SK-N-SH treated with all-trans-retinoic acid at 6 μM for 48 hours (cell line): ENCODE results near the gene SFT2D3.

Source experiments
- ATAC-seq: fragments of 200-7000 bp; cut with Tn5 transposase; 3 replicates; pipeline ENCODE4 v1.9.1; 2020; ENCODE audit warnings: mild to moderate bottlenecking, moderate library complexity
- ARNTL ChIP-seq: fragments of 450-650 bp; formaldehyde crosslinking; IDR thresholded peaks from 2 replicates; pipeline ENCODE4 v1.5.0; 2020; ENCODE audit warnings: low read depth, mild to moderate bottlenecking, moderate library complexity, borderline replicate concordance
- BACH2 ChIP-seq: fragments of 250-450 bp; sonication (Bioruptor Pico); IDR thresholded peaks from 2 replicates; pipeline ENCODE4 v1.9.0; 2021; ENCODE audit warnings: mild to moderate bottlenecking, borderline replicate concordance
- CSDC2 ChIP-seq: fragments of 250-450 bp; sonication (Bioruptor Pico); IDR thresholded peaks from 2 replicates; pipeline ENCODE4 v1.5.0; 2020; ENCODE audit warnings: mild to moderate bottlenecking, moderate library complexity
- ESRRG ChIP-seq: fragments of 250-450 bp; sonication (Bioruptor Pico); IDR thresholded peaks from 2 replicates; pipeline ENCODE4 v1.6.1; 2021; ENCODE audit warnings: mild to moderate bottlenecking
- GLIS3 ChIP-seq: fragments of 250-450 bp; sonication (Bioruptor Pico); IDR thresholded peaks from 2 replicates; pipeline ENCODE4 v1.5.0; 2020; ENCODE audit warnings: mild to moderate bottlenecking, moderate library complexity
- PPARA ChIP-seq: fragments of 250-450 bp; sonication (Bioruptor Pico); IDR thresholded peaks from 2 replicates; pipeline ENCODE4 v1.5.0; 2020; ENCODE audit warnings: mild to moderate bottlenecking, borderline replicate concordance
- RARB ChIP-seq: fragments of 250-450 bp; sonication (Bioruptor Pico); IDR thresholded peaks from 2 replicates; pipeline ENCODE4 v1.8.0; 2021; ENCODE audit warnings: mild to moderate bottlenecking, moderate library complexity
- SNAI2 ChIP-seq: fragments of 250-450 bp; sonication (Bioruptor Pico); IDR thresholded peaks from 2 replicates; pipeline ENCODE4 v1.5.0; 2020; ENCODE audit warnings: mild to moderate bottlenecking, moderate library complexity
- TCF4 ChIP-seq: fragments of 250-450 bp; sonication (Bioruptor Pico); IDR thresholded peaks from 2 replicates; pipeline ENCODE4 v1.8.0; 2021; ENCODE audit warnings: mild to moderate bottlenecking, moderate library complexity, borderline replicate concordance
- TOX ChIP-seq: fragments of 250-450 bp; sonication (Bioruptor Pico); IDR thresholded peaks from 2 replicates; pipeline ENCODE4 v1.8.0; 2021; ENCODE audit warnings: mild to moderate bottlenecking, moderate library complexity, borderline replicate concordance
- ZC3H10 ChIP-seq: fragments of 250-450 bp; sonication (Bioruptor Pico); IDR thresholded peaks from 2 replicates; pipeline ENCODE4 v1.5.1; 2021; ENCODE audit warnings: mild to moderate bottlenecking, moderate library complexity
- ZFP3 ChIP-seq: fragments of 250-450 bp; sonication (Bioruptor Pico); IDR thresholded peaks from 2 replicates; pipeline ENCODE4 v1.5.0; 2020; ENCODE audit warnings: mild to moderate bottlenecking, moderate library complexity
- ZFP30 ChIP-seq: fragments of 450-650 bp; formaldehyde crosslinking; IDR thresholded peaks from 2 replicates; pipeline ENCODE4 v1.5.0; 2022; ENCODE audit warnings: mild to moderate bottlenecking, moderate library complexity
- ZNF565 ChIP-seq: fragments of 450-650 bp; formaldehyde crosslinking; conservative IDR thresholded peaks from 2 replicates; pipeline ENCODE4 v1.5.0; 2020; ENCODE audit warnings: low read depth, mild to moderate bottlenecking, moderate library complexity
- ZNF70 ChIP-seq: fragments of 450-650 bp; formaldehyde crosslinking; IDR thresholded peaks from 2 replicates; pipeline ENCODE4 v1.5.0; 2020; ENCODE audit warnings: mild to moderate bottlenecking, moderate library complexity
- ZNF8 ChIP-seq: fragments of 450-650 bp; formaldehyde crosslinking; IDR thresholded peaks from 2 replicates; pipeline ENCODE4 v1.5.0; 2020; ENCODE audit warnings: mild to moderate bottlenecking, moderate library complexity
- TF ChIP-seq, protein P1 (sequence below): fragments of 250-450 bp; sonication (Bioruptor Pico); IDR thresholded peaks from 2 replicates; pipeline ENCODE4 v1.5.1; 2021; ENCODE audit warnings: mild to moderate bottlenecking, moderate library complexity
- TF ChIP-seq, protein P2 (sequence below): fragments of 250-450 bp; sonication (Bioruptor Pico); IDR thresholded peaks from 2 replicates; pipeline ENCODE4 v1.8.0; 2021; ENCODE audit warnings: low read depth, mild to moderate bottlenecking, moderate library complexity, borderline replicate concordance
- TF ChIP-seq, protein P3 (sequence below): fragments of 250-450 bp; sonication (Bioruptor Pico); IDR thresholded peaks from 2 replicates; pipeline ENCODE4 v1.8.0; 2020; ENCODE audit warnings: mild to moderate bottlenecking, moderate library complexity, borderline replicate concordance

The SFT2D3 gene

DNA sequence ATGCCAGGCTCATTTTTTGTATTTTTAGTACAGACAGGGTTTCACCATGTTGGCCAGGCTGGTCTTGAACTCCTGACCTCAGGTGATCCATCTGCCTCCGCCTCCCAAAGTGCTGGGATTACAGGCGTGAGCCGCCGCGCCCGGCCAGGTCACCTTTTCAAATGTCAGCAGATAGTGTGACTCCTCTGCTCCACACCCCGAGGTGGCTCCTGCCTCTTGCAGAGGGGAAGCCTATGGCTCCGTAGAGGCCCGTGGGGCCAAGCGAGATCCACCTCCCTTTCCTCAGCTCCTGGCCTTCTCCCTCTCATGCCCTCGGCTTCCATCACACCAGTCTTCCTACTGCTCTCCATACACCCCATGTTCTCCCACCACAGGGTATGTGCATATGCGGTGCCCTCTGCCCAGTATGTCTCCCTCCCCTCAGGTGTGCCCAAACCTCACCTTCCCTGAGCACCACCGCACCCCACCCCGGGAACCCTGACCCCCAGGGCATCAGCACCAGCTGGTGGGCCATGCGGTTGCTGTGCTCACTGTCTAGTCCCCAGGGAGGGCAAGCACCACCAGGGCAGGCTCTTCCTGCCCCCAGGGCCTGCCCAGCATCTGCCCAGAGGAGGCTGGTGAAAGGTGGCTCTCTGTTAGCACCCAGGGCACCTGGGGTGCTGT is 44.6 kb upstream of the SFT2D3 start:
- no peak for ATAC-seq

DNA sequence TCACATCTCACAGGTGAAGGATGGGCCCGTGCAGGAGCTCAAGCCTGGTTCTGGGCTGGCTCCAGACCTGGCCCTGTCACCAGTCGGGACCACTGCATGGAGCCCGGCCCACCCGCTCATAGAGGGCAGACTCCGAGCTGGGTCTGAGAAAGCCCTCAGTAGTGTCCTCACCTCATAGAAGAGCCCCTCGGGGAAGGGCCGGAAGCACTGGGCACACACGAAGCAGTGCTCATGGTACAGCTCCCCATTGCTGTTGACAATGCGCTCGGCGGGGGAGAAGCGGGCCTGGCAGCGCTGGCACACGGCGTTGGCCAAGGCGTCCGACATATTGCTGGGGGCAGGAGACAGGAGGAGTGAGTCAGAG is 44.1 kb upstream of the SFT2D3 start:
- no peak for TF ChIP-seq ARNTL (CRISPR knock-in tag)
- no peak for TF ChIP-seq BACH2 (CRISPR knock-in tag)
- TF ChIP-seq, protein P1, sequence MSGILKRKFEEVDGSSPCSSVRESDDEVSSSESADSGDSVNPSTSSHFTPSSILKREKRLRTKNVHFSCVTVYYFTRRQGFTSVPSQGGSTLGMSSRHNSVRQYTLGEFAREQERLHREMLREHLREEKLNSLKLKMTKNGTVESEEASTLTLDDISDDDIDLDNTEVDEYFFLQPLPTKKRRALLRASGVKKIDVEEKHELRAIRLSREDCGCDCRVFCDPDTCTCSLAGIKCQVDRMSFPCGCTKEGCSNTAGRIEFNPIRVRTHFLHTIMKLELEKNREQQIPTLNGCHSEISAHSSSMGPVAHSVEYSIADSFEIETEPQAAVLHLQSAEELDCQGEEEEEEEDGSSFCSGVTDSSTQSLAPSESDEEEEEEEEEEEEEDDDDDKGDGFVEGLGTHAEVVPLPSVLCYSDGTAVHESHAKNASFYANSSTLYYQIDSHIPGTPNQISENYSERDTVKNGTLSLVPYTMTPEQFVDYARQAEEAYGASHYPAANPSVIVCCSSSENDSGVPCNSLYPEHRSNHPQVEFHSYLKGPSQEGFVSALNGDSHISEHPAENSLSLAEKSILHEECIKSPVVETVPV (CRISPR knock-in tag) = no peak
- no peak for TF ChIP-seq CSDC2 (CRISPR knock-in tag)
- TF ChIP-seq TOX (CRISPR knock-in tag) = no peak
- no peak for TF ChIP-seq RARB
- TF ChIP-seq, protein P2, sequence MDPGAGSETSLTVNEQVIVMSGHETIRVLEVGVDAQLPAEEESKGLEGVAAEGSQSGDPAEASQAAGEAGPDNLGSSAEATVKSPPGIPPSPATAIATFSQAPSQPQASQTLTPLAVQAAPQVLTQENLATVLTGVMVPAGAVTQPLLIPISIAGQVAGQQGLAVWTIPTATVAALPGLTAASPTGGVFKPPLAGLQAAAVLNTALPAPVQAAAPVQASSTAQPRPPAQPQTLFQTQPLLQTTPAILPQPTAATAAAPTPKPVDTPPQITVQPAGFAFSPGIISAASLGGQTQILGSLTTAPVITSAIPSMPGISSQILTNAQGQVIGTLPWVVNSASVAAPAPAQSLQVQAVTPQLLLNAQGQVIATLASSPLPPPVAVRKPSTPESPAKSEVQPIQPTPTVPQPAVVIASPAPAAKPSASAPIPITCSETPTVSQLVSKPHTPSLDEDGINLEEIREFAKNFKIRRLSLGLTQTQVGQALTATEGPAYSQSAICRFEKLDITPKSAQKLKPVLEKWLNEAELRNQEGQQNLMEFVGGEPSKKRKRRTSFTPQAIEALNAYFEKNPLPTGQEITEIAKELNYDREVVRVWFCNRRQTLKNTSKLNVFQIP (CRISPR knock-in tag) = no peak
- TF ChIP-seq TCF4 (CRISPR knock-in tag) = no peak
- no peak for ATAC-seq

More for the DNA sequence above, 44.6 kb upstream of the SFT2D3 start:
- TF ChIP-seq ZFP3 (CRISPR knock-in tag) (no peak), TCF4 (CRISPR knock-in tag) (no peak), RARB (no peak), ESRRG (CRISPR knock-in tag) (no peak), ZNF565 (no peak), ARNTL (CRISPR knock-in tag) (no peak)
- TF ChIP-seq, protein P1 (CRISPR knock-in tag) = no peak
- TF ChIP-seq, protein P2 (CRISPR knock-in tag) = no peak

DNA sequence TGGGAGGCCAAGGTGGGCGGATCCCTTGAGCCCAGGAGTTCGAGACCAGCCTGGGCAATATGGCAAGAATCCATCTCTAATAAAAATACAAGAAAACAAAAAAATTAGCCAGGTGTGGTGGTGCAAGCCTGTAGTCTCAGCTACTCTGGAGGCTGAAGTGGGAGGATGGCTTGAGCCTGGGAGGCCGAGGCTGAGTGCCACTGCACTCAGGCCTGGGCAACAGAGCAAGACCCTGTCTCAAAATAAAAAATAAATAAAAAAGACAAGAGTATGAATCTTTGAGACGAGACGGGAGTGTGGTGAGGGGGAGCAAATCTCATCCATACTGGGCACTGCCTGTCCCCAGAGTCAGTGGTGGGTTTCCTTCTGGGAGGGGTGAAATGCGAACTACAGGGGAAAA is 43.2 kb upstream of the SFT2D3 start:
- no peak for ATAC-seq

DNA sequence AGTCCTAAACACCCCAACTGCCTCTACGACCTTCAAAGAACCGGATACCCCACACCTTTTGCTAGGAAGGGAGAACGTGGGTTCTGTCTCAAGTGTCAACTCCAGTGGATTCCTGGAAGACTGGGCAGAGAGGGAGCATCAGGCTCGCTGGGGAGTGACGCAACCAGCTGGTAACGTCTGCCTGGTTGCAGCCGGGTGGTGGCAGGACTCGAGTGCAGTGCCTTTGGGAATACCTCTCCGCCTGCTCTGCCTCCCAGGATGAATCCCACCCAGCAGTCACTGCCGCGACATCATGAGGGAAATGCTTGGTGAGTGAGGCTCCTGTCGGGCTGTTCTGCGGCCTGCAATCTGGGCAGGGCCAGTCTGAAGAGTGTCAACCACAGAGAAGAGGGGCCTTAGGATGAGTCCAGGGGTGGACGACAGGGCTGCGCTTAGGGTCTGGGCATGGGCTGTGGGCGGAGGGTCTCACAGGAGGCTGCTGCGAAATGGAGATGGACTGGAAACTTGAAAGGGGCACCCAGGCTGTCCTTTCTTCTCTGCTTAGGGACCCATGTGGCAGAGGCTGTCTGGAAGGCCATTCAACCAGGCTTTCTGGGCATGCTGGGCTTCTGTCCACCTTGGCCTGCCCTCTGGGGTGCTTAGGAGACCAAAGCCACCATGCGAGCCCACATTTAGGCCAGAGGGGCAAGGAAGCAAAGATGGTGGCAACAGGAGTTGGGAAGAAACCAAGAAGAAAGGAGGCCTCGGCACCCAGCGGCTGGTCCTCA is 42.5 kb upstream of the SFT2D3 start:
- no peak for ATAC-seq
- TF ChIP-seq ZFP30 (CRISPR knock-in tag) = no peak
- TF ChIP-seq ZNF70 (CRISPR knock-in tag) = no peak
- no peak for TF ChIP-seq GLIS3 (CRISPR knock-in tag)
- TF ChIP-seq SNAI2 = no peak
- TF ChIP-seq RARB = no peak
- TF ChIP-seq, protein P3, sequence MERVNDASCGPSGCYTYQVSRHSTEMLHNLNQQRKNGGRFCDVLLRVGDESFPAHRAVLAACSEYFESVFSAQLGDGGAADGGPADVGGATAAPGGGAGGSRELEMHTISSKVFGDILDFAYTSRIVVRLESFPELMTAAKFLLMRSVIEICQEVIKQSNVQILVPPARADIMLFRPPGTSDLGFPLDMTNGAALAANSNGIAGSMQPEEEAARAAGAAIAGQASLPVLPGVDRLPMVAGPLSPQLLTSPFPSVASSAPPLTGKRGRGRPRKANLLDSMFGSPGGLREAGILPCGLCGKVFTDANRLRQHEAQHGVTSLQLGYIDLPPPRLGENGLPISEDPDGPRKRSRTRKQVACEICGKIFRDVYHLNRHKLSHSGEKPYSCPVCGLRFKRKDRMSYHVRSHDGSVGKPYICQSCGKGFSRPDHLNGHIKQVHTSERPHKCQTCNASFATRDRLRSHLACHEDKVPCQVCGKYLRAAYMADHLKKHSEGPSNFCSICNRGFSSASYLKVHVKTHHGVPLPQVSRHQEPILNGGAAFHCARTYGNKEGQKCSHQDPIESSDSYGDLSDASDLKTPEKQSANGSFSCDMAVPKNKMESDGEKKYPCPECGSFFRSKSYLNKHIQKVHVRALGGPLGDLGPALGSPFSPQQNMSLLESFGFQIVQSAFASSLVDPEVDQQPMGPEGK (CRISPR knock-in tag) = no peak
- TF ChIP-seq ZNF8 = no peak
- TF ChIP-seq PPARA (CRISPR knock-in tag) = no peak
- no peak for TF ChIP-seq TOX (CRISPR knock-in tag)
- no peak for TF ChIP-seq ZNF565
- TF ChIP-seq, protein P2 (CRISPR knock-in tag) = no peak

More for the DNA sequence above, 43.2 kb upstream of the SFT2D3 start:
- TF ChIP-seq, protein P2 (CRISPR knock-in tag) = no peak
- no peak for TF ChIP-seq ZC3H10 (CRISPR knock-in tag)
- no peak for TF ChIP-seq SNAI2
- no peak for TF ChIP-seq TCF4 (CRISPR knock-in tag)
